ENCODE measurements around the gene NPAT. TPM values are rescaled to one million over a fixed set of nuclear protein-coding genes. Genes with fewer than 3 reads are reported as not detected.

NPAT gene
- total RNA-seq, 2 donors from 2014 or later: 21.8 to 23.8 TPM

DNA sequence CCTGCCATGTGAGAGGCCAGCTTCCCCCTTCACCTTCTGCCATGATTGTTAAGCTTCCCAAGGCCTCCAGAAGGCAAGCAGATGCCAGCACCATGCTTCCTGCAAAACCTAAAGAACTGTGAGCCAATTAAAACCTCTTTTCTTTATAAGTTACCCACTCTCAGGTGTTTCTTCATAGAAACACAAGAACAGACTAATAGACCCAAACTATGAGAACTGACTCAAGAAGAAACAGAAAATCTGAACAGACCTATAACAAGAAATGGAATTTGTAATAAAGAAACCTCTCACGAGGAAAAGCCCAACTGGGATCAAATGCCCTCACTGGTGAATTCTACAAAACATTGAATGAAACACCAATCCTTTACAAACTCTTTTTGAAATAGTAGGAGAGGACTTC, 12.0 kb downstream of the NPAT start:
- Mint-ChIP-seq H3K27me3 (ENCODE audit: insufficient read depth) (no peaks in the 10 kb centered on the region), H3K9me3 (peaks cover 15% of the 10 kb centered on the region), H3K27ac (no peak overlapping the region), H3K4me1 (no peaks in the 10 kb centered on the region), H3K36me3 (ENCODE audit: low read depth) (peaks cover 76% of the 10 kb centered on the region), H3K4me3 (no peak overlapping the region)
- Histone ChIP-seq H3K27ac (ENCODE audit: low read depth, low read length) (no peak overlapping the region), H3K4me1 (ENCODE audit: control insufficient read depth, insufficient read depth, low read length) (no peaks in the 10 kb centered on the region), H3K9ac (ENCODE audit: extremely low read depth, low read length, poor library complexity, severe bottlenecking) (no peak overlapping the region), H3K9me3 (ENCODE audit: control insufficient read depth, low read length) (peaks cover 50% of the 10 kb centered on the region), H3K36me3 (ENCODE audit: control insufficient read depth, insufficient read depth, low read length) (peaks cover 73% of the 10 kb centered on the region), H3K4me3 (ENCODE audit: low read length) (no peak overlapping the region), H3K27me3 (ENCODE audit: control insufficient read depth, insufficient read depth, low read length, poor library complexity, severe bottlenecking) (no peaks in the 10 kb centered on the region)
- TF ChIP-seq, protein P1, sequence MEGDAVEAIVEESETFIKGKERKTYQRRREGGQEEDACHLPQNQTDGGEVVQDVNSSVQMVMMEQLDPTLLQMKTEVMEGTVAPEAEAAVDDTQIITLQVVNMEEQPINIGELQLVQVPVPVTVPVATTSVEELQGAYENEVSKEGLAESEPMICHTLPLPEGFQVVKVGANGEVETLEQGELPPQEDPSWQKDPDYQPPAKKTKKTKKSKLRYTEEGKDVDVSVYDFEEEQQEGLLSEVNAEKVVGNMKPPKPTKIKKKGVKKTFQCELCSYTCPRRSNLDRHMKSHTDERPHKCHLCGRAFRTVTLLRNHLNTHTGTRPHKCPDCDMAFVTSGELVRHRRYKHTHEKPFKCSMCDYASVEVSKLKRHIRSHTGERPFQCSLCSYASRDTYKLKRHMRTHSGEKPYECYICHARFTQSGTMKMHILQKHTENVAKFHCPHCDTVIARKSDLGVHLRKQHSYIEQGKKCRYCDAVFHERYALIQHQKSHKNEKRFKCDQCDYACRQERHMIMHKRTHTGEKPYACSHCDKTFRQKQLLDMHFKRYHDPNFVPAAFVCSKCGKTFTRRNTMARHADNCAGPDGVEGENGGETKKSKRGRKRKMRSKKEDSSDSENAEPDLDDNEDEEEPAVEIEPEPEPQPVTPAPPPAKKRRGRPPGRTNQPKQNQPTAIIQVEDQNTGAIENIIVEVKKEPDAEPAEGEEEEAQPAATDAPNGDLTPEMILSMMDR (conservative IDR thresholded peaks at IDR 0.05): no peak
- WGBS, 2 experiments (ENCODE audit: insufficient coverage in 1 of 2, insufficient read length in 1 of 2): 100% methylated on average over 1 of the region's 1 CpG; no CpG with 5 or more reads in 1 of the 2 experiments
- no peak for DNase-seq

DNA sequence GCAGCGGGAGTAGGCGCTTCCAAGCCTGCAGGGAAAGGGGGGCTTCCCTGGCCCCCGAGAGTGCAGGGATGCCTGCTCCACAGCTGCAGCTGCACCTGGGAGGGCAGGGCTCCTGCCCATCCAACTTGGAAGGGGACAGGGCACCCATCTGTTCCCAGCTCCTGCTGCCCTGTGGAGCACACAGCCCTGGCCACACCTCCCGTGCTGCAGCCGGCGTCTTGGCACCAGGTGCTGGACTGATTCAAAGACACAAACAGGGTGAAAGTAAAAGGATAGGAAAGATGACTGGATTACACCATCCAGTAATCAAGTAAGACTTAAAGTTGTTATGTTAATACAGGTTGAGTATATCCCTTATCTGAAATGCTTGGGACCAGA, 14.8 kb downstream of the NPAT start:
- H3K36me3 ChIP-seq (ENCODE audit: control insufficient read depth, insufficient read depth, low read length): peaks cover 92% of the 10 kb centered on the region
- Mint-ChIP-seq H3K4me3 (no peak overlapping the region), H3K27me3 (ENCODE audit: insufficient read depth) (no peaks in the 10 kb centered on the region), H3K36me3 (ENCODE audit: low read depth) (peaks cover 82% of the 10 kb centered on the region), H3K4me1 (peaks cover 13% of the 10 kb centered on the region), H3K9me3 (peaks cover 29% of the 10 kb centered on the region), H3K27ac (no peak overlapping the region)
- H3K27me3 ChIP-seq (ENCODE audit: control insufficient read depth, insufficient read depth, low read length, poor library complexity, severe bottlenecking): no peaks in the 10 kb centered on the region
- peaks cover 73% of the 10 kb centered on the region for H3K9me3 ChIP-seq (ENCODE audit: control insufficient read depth, low read length)
- TF ChIP-seq, protein P1 (conservative IDR thresholded peaks at IDR 0.05): no peak
- 98 to 100% methylated on average over 6 of the region's 6 CpGs for WGBS, 2 experiments (ENCODE audit: insufficient coverage in 1 of 2, insufficient read length in 1 of 2)
- H3K9ac ChIP-seq (ENCODE audit: extremely low read depth, low read length, poor library complexity, severe bottlenecking): no peak overlapping the region
- DNase-seq: no peak
- H3K27ac ChIP-seq (ENCODE audit: low read depth, low read length): no peak overlapping the region
- no peaks in the 10 kb centered on the region for H3K4me1 ChIP-seq (ENCODE audit: control insufficient read depth, insufficient read depth, low read length)
- H3K4me3 ChIP-seq (ENCODE audit: low read length): peak overlapping the region; percentile 29

DNA sequence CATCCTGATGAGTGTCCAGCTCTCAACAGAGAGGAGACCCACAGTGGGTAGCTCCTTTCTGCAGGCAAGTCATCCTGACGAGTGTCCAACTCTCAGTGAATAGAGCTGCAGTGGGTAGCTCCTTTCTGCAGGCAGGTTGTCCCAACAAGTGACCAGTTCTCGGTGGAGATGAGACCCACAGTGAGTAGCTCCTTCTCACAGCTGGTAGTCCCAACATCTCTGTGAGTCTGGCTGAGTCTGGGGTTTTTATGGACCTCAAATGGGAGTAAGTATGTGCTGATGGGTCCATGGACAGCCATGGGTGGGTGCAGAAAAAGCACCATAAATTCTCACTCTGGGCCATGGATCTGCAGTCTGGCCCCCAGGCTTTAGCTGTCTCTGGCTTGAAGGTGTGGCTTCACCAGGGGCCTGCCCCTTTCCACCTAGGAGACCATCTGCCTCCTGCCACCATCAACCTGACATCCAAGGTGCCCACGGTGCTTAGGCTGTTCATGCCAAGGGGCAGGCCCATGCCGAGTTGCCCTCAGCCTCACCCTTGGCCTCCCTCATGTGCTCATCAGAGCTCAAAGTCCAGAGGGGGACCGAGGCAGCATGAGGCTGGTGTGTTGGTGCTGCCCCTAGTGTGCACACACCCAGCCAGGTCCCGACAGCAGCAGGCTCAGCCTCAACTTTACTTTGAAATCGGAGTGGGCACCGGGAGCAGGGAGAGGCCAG, 15.3 kb downstream of the NPAT start:
- H3K27me3 Mint-ChIP-seq (ENCODE audit: insufficient read depth): no peaks in the 10 kb centered on the region

More for the DNA sequence above, 15.3 kb downstream of the NPAT start:
- Histone ChIP-seq H3K9me3 (ENCODE audit: control insufficient read depth, low read length) (peaks cover 72% of the 10 kb centered on the region), H3K9ac (ENCODE audit: extremely low read depth, low read length, poor library complexity, severe bottlenecking) (no peak overlapping the region), H3K4me3 (ENCODE audit: low read length) (peak overlapping the region; percentile 29), H3K27me3 (ENCODE audit: control insufficient read depth, insufficient read depth, low read length, poor library complexity, severe bottlenecking) (no peaks in the 10 kb centered on the region), H3K4me1 (ENCODE audit: control insufficient read depth, insufficient read depth, low read length) (no peaks in the 10 kb centered on the region), H3K36me3 (ENCODE audit: control insufficient read depth, insufficient read depth, low read length) (peaks cover 94% of the 10 kb centered on the region), H3K27ac (ENCODE audit: low read depth, low read length) (no peak overlapping the region)
- Mint-ChIP-seq H3K4me1 (peaks cover 15% of the 10 kb centered on the region), H3K4me3 (no peak overlapping the region), H3K36me3 (ENCODE audit: low read depth) (peaks cover 77% of the 10 kb centered on the region), H3K27ac (no peak overlapping the region), H3K9me3 (peaks cover 29% of the 10 kb centered on the region)
- TF ChIP-seq, protein P1 (conservative IDR thresholded peaks at IDR 0.05): no peak
- no peak for DNase-seq
- WGBS, 2 experiments (ENCODE audit: insufficient coverage in 1 of 2, insufficient read length in 1 of 2): 91 to 94% methylated on average over 4 to 8 of the region's 8 CpGs
